ENCODE data around the gene NCKAP5L.
"Not testable (repeated sequence)": the region's sequence is repeated elsewhere in the genome, so short reads cannot be mapped to it uniquely, and the experiment has no call there.

The NCKAP5L gene

GRCh38 chr12:49777341-49777740, 50.9 kb downstream of the NCKAP5L start:
- no peak for FAIRE-seq

GRCh38 chr12:49776858-49777257, 51.4 kb downstream of the NCKAP5L start:
- FAIRE-seq, result no peak

- no peak for FAIRE-seq
These were observed 51.8 kb downstream of the NCKAP5L start for GRCh38 chr12:49776413-49776812.

DNA sequence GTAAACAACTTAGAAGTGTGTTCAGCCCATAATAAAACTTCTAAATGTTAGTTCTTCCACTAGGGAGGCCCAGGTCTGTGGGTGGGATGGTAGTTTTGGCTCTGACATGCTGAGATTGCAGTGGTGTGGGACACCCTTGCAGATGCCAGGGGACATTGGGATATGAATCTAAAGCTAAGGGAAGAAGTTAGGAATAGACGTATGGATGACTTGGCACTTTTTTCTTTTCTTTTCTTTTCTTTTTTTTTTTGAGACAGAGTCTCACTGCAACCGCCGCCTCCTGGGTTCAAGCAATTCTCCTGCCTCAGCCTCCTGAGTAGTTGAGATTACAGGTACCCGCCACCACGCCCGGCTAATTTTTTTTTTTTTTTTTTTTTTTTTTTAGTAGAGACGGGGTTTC, 55.1 kb downstream of the NCKAP5L start:
- FAIRE-seq, result not testable (repeated sequence)

GRCh38 chr12:49767333-49767732, 60.9 kb downstream of the NCKAP5L start:
- no peak for FAIRE-seq

GRCh38 chr12:49766115-49766455, 62.1 kb downstream of the NCKAP5L start:
- FAIRE-seq, result no peak

GRCh38 chr12:49764126-49764525, 64.1 kb downstream of the NCKAP5L start:
- FAIRE-seq, result no peak

DNA sequence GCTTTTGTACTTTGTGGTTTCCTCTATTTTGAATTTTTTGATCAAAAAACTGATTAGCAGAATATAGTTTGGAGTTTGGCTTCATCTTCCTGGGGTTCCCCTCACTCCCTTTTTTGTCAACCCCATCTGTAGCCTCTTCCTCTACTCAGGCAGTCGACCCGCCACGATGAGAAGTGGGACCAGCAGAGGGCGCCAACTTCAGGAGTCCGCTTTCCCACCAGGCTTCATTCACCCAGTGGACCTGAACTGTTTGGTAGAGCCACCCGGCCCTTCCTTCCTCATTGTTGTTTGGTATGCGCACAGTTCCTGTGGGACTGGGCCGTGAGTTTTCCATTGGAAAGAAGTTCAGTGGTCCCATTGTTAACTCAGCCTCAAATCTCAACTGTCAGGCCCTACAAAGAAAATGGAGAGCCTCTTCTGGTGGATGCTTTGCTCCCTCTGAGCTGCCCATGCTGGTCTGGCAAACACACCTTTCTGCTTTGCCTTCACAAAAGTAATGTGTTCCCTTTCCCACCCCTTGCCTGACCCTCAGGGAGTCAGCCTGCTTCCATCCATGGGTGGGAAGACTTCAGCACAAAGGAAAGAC, 65.1 kb downstream of the NCKAP5L start:
- FAIRE-seq, result no peak

DNA sequence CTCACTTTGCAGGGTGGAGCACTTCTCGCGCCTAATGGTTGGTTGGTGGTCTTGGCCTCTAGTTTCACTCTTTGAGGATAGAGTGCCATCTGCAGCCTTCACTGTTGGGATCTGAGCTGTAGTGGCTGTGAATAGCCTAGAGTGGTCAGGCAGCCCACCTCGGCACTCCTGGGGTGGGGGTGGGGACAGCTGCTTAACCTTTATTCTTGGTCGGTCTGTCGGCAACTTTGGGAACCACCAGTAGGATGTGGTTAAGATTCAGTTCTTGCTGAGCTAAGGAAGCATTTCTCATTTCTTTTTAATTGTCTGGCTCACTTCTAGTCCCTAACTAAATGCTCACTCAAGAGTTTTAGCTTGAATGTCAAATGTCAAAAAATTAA, 65.8 kb downstream of the NCKAP5L start:
- FAIRE-seq, result no peak

- no peak for FAIRE-seq
These were observed 66.3 kb downstream of the NCKAP5L start for GRCh38 chr12:49761677-49762467.

DNA sequence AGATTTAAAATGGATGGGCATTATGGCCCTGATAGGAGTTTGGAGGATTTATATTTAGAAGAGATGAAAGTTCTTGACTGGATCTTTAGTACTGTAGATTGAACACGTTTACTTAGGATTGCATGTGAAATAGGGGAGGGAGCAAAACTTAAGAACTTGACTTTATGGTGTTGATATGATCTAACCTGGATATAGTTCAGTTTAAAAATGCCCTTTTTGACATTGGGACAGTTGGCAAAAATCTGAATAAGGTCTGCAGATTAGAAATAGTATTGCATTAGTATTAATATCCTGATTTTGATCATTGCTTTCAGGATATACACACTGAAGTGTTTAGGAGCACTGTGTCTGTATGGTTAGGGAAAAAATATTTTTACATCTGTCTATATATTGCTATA, 77.2 kb downstream of the NCKAP5L start:
- no peak for FAIRE-seq

GRCh38 chr12:49750027-49750995, 77.9 kb downstream of the NCKAP5L start:
- no peak for FAIRE-seq

GRCh38 chr12:49748800-49749199, 79.4 kb downstream of the NCKAP5L start:
- no peak for FAIRE-seq

DNA sequence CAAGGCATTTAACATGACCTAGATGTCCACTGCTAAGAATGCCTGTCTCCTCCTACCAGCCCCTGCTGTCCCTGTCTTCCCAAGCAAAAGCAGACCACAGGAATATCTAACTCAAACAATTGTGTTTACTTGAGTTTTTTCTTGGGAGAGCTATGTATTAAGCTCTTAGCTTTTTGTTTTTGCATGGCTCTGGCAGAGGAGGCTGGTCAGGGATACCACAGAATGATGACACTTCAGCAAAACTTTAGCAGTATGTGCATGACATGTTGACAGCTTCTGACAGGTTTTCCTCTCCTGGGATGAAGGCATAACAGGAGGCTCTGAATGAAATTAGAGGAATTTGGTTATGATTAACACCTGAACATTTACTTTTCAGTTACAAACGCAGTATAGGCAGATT, 79.9 kb downstream of the NCKAP5L start:
- FAIRE-seq, result no peak

DNA sequence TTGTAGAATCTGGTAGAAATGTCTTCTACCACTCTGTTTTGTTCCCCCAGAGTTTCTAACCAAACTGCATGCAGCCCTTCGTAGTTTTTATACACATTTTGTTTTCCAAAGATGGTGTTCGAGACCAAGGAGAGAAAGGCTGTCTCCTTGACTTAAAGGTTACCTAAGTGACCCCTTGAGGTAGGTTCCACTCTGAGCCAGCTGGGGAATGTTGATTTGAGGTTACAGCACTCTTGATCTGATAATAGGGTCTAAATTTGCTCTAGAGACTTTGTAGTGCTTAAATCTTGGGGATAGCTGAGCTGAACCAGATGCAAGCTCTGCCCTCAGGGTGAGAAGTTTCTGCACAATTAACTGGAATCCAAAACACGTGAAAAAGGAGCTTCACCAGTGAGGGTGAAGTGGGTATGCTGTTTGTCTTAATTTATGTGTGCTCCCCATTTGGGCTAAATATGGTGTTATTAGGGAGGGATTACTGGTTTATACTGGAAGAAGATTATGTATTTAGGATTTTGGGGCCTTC, 83.8 kb downstream of the NCKAP5L start:
- FAIRE-seq, result no peak

DNA sequence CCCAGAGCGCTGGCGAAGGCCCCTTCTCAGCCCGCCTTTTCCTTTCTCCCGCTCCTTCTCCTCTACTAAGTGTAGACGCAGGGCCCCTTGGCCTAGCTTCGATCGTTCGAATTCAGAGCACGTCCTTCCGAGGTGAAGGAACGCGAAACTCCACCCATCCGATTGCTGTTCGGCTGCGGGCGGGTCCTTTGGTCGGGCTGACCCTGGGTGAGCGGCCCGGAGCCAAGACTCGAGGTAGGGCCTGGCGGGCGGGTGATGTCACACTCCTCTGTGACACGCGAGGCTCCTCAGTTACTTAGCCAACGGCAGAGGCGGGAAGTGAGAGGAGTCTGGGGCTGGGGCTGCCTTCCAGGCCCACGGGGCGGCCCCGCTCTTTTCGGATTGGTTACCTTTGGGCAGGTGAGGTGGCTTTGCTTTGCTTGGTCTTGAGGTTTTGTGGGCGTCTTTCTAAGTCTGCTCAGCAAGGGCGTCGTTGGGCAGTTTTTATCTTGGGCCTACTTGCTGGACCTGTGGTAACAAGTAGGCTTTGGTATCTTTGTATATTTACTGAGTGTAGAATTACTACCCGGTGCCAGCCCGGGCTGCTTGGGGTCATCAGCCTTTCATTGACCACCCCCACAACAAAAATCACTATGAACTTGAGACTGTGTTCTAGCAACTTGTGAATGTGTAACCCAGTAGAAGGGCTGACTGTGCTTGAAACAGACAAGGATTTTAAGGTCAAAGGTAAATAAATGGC, 86.2 kb downstream of the NCKAP5L start:
- FAIRE-seq, result no peak

All from A204.1 (cell line).